AG09309 (cell line): ENCODE results near the gene GPHN.

ENCODE experiments used
- DNase-seq: peaks from one replicate; pipeline ENCODE4 v3.0.0-alpha.2; 2010; ENCODE audit warnings: low read depth
- H3K4me3 ChIP-seq: 2 replicates; pipeline ENCODE4 v1.5.1; 2011; ENCODE audit warnings: mild to moderate bottlenecking, low read depth, low read length, moderate library complexity; ENCODE audit not compliant: control insufficient read depth
- TF ChIP-seq, protein P1 (sequence below): IDR thresholded peaks from 2 replicates; pipeline ENCODE4 v1.5.1; 2011; ENCODE audit warnings: mild to moderate bottlenecking, low read depth, low read length, inconsistent platforms; ENCODE audit not compliant: insufficient read depth, control insufficient read depth; ENCODE audit errors: missing control alignments

Gene GPHN

DNA sequence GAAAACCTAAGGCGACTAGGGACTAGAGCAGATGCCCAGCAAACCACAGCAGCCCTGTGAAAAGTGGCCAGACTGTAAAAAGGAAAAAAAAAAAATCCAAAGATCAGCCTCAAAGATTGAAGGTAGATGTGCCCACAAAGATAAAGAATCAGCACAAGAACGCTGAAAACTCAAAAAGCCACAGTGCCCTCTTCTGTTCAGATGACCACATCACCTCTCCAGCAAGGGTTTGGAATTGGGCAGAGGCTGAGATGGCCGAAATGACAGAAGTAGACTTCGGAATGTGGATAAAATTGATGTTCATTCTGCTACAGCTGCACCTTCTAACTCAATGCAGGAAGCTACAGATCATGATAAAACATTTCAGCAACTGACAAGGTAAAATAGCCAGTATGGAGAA, 154.4 kb downstream of the GPHN start:
- TF ChIP-seq, protein P1, sequence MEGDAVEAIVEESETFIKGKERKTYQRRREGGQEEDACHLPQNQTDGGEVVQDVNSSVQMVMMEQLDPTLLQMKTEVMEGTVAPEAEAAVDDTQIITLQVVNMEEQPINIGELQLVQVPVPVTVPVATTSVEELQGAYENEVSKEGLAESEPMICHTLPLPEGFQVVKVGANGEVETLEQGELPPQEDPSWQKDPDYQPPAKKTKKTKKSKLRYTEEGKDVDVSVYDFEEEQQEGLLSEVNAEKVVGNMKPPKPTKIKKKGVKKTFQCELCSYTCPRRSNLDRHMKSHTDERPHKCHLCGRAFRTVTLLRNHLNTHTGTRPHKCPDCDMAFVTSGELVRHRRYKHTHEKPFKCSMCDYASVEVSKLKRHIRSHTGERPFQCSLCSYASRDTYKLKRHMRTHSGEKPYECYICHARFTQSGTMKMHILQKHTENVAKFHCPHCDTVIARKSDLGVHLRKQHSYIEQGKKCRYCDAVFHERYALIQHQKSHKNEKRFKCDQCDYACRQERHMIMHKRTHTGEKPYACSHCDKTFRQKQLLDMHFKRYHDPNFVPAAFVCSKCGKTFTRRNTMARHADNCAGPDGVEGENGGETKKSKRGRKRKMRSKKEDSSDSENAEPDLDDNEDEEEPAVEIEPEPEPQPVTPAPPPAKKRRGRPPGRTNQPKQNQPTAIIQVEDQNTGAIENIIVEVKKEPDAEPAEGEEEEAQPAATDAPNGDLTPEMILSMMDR, result peak; percentile 48
- no peak for DNase-seq
- no peak overlapping the region for H3K4me3 ChIP-seq

DNA sequence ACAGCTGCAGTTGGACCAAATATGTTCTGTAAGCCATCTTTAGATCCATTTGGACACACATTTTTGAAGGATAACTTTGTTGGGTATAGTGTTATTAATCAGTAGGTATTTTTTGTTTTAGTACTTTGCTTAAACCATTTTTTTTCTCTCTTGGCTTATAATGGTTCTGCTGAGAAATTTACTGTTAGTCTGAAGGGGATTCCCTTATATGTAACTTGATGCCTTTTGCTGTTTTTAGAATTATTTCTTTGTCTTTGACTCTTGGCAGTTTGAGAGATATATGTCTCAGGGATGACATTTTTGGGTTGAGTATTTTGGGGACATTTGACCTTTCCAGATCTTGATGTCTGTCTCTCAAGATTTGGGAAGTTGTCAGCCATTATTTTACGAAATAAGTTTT, 169.8 kb downstream of the GPHN start:
- DNase-seq, result no peak

GRCh38 chr14:66680216-66680615, 172.3 kb downstream of the GPHN start:
- TF ChIP-seq, protein P1, result no peak
- no peak for DNase-seq

More for the DNA sequence above, 169.8 kb downstream of the GPHN start:
- TF ChIP-seq, protein P1, result no peak
- H3K4me3 ChIP-seq, result no peak overlapping the region

DNA sequence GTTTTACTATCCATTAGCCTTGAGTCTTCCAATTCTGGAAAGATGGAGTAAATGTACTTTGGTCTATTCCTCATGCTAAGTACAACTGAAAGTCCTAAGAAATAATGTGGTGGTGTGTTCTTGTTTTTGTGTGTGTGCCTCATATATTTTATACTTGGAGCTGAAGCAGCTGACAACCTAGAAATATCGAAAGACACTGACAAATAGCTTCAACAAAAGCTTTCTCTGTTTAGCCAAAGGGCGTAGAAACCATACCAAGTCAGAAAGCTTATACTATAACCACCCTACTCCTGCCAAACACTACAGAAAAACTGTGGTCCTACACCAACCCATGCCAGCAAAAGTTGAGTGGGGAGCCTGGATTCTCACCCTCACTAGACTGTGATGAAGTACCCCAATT, 188.4 kb downstream of the GPHN start:
- TF ChIP-seq, protein P1, result no peak
- no peak overlapping the region for H3K4me3 ChIP-seq
- no peak for DNase-seq

More at GRCh38 chr14:66680216-66680615, 172.3 kb downstream of the GPHN start:
- H3K4me3 ChIP-seq, result no peak overlapping the region

GRCh38 chr14:66698503-66698902, 190.6 kb downstream of the GPHN start:
- TF ChIP-seq, protein P1, result no peak
- DNase-seq, result no peak
- no peak overlapping the region for H3K4me3 ChIP-seq

GRCh38 chr14:66701813-66702212, 193.9 kb downstream of the GPHN start:
- H3K4me3 ChIP-seq, result no peak overlapping the region
- DNase-seq, result no peak
- TF ChIP-seq, protein P1, result no peak

GRCh38 chr14:66708267-66708666, 200.3 kb downstream of the GPHN start:
- TF ChIP-seq, protein P1, result no peak
- DNase-seq, result no peak
- no peak overlapping the region for H3K4me3 ChIP-seq
